Naive thymus-derived CD8-positive, alpha-beta T cell (primary cell): ENCODE data around the gene NLRC5. TPM values are rescaled to one million over a fixed set of nuclear protein-coding genes. Genes with fewer than 3 reads are reported as not detected.
"Not testable (repeated sequence)": the region's sequence is repeated elsewhere in the genome, so short reads cannot be mapped to it uniquely, and the experiment has no call there.

Source experiments
- ATAC-seq, 2 donors: fragments of 150-1000 bp; cut with Tn5 transposase in 1 of 2; sonication (Bioruptor Pico), chemical (Tn5 transposase) in 1 of 2; 1 replicate in 1 of 2; 2 replicates in 1 of 2; pipeline ENCODE4 v1.10.0; 2021; ENCODE audit warnings: mild to moderate bottlenecking in 2 of 2, moderate library complexity in 2 of 2
- POLR2A ChIA-PET: fragments of 350-600 bp; sonication (Branson Sonifier 250); formaldehyde crosslinking; loops from one replicate; lab custom pipeline; 2021; ENCODE audit warnings: antibody characterized with exemption; lab: Charles Lee
- DNase-seq, 10 donors: peaks; one replicate each; pipeline versions ENCODE4 v3.0.0 to v3.0.0-alpha.2; 2020 to 2022
- H3K27ac Mint-ChIP-seq, 10 donors: one replicate each; pipeline ENCODE4 v1.8.0; 2020 to 2022; ENCODE audit warnings: mild to moderate bottlenecking in 10 of 10, mixed read lengths in 10 of 10, moderate library complexity in 4 of 10, inconsistent platforms in 1 of 10
- H3K27me3 Mint-ChIP-seq, 5 donors: one replicate each; pipeline ENCODE4 v1.8.0; 2021 to 2022; ENCODE audit warnings: mixed read lengths in 5 of 5
- H3K36me3 Mint-ChIP-seq, 3 donors: one replicate each; pipeline ENCODE4 v1.8.0; 2020 to 2022; ENCODE audit warnings: mixed read lengths in 3 of 3, mild to moderate bottlenecking in 2 of 3, inconsistent platforms in 1 of 3
- H3K4me1 Mint-ChIP-seq, 4 donors: one replicate each; pipeline ENCODE4 v1.8.0; 2021 to 2022; ENCODE audit warnings: mixed read lengths in 4 of 4
- H3K4me3 Mint-ChIP-seq, 10 donors: one replicate each; pipeline ENCODE4 v1.8.0; 2020 to 2022; ENCODE audit warnings: mild to moderate bottlenecking in 10 of 10, mixed read lengths in 10 of 10, moderate library complexity in 6 of 10, inconsistent platforms in 1 of 10
- H3K9me3 Mint-ChIP-seq, 9 donors: one replicate each; pipeline ENCODE4 v1.8.0; 2020 to 2022; ENCODE audit warnings: mixed read lengths in 9 of 9, mild to moderate bottlenecking in 3 of 9, inconsistent platforms in 1 of 9, moderate library complexity in 1 of 9
- polyA plus RNA-seq, 3 donors: library from polyadenylated mRNA; unstranded; fragments of 300-500 nt; fragmentation: Illumina TruSeq; gene quantifications; one replicate each; pipeline ENCODE4 v1.2.3, GENCODE V29; 2021
- total RNA-seq, 8 experiments: library from RNA in 2 of 8; stranded (reverse) in 2 of 8; gene quantifications; one replicate each; pipeline ENCODE4 v1.2.3 and lab custom pipeline; 2021 to 2026

Gene NLRC5
- total and polyA plus RNA-seq, 5 experiments from 2014 or later: 70.4 to 488 (median 137) TPM

DNA sequence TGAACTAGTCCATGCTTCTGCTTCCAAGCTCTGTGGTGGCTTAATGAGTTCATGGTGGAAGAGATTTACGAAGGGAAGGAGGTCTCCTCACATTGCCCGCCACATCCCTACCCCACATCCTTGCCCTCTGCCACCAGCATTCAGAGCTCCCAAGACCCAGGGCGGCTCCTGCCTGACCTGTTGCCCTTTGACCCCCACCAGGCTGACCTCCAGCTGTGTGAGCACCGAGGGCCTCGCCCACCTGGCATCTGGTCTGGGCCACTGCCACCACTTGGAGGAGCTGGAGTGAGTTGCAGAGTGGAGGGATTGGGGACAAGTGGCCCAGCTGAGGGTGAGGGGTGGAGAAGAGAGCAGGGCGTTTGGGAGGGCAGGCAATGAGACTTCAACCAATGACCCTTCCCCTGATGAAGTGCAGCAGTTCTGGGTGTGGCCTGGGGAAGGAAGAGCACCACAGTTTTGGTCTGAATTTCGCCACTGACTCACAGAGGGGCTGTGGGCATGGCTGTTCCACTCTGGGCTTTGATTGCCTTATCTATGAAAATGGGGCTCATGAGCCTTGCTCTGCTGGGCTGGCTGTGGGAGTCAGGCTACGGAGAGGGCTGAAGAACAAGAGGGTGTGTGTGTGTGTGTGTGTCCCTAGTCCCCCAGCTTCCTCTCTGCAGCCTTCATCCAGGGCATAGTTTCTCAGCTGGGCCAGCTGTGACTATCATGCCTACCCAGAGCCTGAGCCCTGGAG lies 80.4 kb downstream of the NLRC5 start:
- H3K27ac Mint-ChIP-seq: peak overlapping the region; percentile 63 to 93 (median 87)
- no peaks in the 10 kb centered on the region for H3K27me3 Mint-ChIP-seq
- peaks cover 0 to 2% (median 0%) of the 10 kb centered on the region in 9 donors for H3K9me3 Mint-ChIP-seq
- H3K4me1 Mint-ChIP-seq: peaks cover 11 to 46% (median 32%) of the 10 kb centered on the region in 4 donors
- peak overlapping the region in 1 of 10 donors; percentile 64 for H3K4me3 Mint-ChIP-seq
- DNase-seq (peak in 1 of 10 donors; percentile 44), ATAC-seq (no peak)
- peaks cover 0 to 85% (median 15%) of the 10 kb centered on the region in 3 donors for H3K36me3 Mint-ChIP-seq
- POLR2A ChIA-PET: interaction anchor here (1.2 kb wide), 1 partner anchor 9 kb away, joined by 3 read pairs; no protein-coding TSS in a partner anchor

DNA sequence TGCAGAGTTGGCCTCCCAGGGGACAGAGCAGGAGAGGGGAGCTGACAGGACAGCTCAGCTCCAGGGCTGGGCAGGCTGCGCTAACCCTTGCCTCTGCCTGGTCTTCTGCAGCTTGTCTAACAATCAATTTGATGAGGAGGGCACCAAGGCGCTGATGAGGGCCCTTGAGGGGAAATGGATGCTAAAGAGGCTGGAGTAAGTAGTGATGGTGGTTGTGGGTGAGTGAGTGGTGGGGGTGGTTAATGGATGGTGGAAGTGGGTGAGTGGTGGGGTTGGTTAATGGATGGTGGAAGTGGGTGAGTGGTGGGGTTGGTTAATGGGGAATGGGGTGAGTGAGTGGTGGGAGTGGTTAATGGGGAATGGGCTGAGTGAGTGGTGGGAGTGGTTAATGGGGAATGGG lies 81.1 kb downstream of the NLRC5 start:
- peaks cover 0 to 89% (median 15%) of the 10 kb centered on the region in 3 donors for H3K36me3 Mint-ChIP-seq
- peaks cover 0 to 2% (median 0%) of the 10 kb centered on the region in 9 donors for H3K9me3 Mint-ChIP-seq
- H3K4me3 Mint-ChIP-seq: peak overlapping the region in 1 of 10 donors; percentile 74
- H3K27me3 Mint-ChIP-seq: no peaks in the 10 kb centered on the region
- ATAC-seq (no peak), DNase-seq (peak in 1 of 10 donors; percentile 40)
- H3K27ac Mint-ChIP-seq: peak overlapping the region; percentile 57 to 93 (median 86)
- POLR2A ChIA-PET: no interaction called here
- H3K4me1 Mint-ChIP-seq: peaks cover 11 to 46% (median 32%) of the 10 kb centered on the region in 4 donors

GRCh38 chr16:57071081-57071732 lies 81.8 kb downstream of the NLRC5 start:
- Mint-ChIP-seq H3K4me1 (peaks cover 11 to 46% (median 32%) of the 10 kb centered on the region in 4 donors), H3K4me3 (peak overlapping the region in 1 of 10 donors; percentile 74), H3K27ac (peak overlapping the region in 4 of 10 donors; percentile 63 to 94 (median 81)), H3K36me3 (peaks cover 0 to 90% (median 15%) of the 10 kb centered on the region in 3 donors)
- H3K9me3 Mint-ChIP-seq, ATAC-seq, H3K27me3 Mint-ChIP-seq, POLR2A ChIA-PET: not testable (repeated sequence)
- DNase-seq: peak in 2 of 10 donors; percentile 24 to 45

- Mint-ChIP-seq H3K4me3 (no peak overlapping the region), H3K27me3 (no peaks in the 10 kb centered on the region), H3K27ac (peak overlapping the region; percentile 63 to 94 (median 86)), H3K9me3 (peaks cover 0 to 2% (median 0%) of the 10 kb centered on the region in 9 donors), H3K4me1 (peaks cover 11 to 51% (median 28%) of the 10 kb centered on the region in 4 donors), H3K36me3 (peaks cover 0 to 94% (median 15%) of the 10 kb centered on the region in 3 donors)
- DNase-seq (peak in 1 of 10 donors; percentile 32), ATAC-seq (no peak)
- POLR2A ChIA-PET: no interaction called here
Measured at GRCh38 chr16:57071831-57072582, 82.7 kb downstream of the NLRC5 start.

DNA sequence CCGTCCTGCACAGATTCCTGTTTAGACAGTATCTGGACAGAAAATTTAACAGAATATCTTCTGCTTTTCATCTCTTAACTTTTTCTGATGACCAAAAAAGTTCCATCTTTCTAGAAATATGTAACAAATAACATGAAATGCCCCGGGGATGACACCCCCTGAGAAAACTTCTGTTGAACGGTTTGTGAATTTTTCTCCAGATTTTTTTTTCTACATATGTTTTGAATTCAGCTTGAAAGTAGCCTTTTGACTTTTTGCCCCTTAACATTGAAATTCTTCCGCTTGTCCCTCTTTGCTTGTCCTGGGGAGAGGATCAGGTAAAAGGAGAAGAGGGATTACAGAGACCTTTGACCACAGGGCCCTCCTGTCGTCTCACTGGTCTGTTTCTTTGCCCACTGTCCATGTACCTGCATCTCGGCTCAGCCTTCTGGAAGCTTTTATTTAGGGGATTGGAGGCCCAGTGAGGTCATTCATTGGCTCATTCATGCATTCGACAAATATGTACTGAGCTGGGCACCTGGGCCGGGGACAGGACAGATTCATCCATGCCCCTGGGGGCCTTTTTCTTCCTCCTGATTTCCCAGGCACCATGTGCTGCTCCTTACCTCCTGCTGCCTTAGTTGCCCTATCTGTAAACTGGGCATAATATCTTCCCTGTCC lies 83.4 kb downstream of the NLRC5 start:
- Mint-ChIP-seq H3K27ac (peak overlapping the region; percentile 63 to 94 (median 85)), H3K36me3 (peaks cover 0 to 94% (median 15%) of the 10 kb centered on the region in 3 donors), H3K27me3 (no peaks in the 10 kb centered on the region), H3K4me1 (peaks cover 11 to 51% (median 26%) of the 10 kb centered on the region in 4 donors), H3K9me3 (peaks cover 0 to 2% (median 0%) of the 10 kb centered on the region in 9 donors), H3K4me3 (peak overlapping the region in 1 of 10 donors; percentile 26)
- ATAC-seq: no peak
- POLR2A ChIA-PET: interaction anchor here (1.0 to 1.1 kb wide), 2 partner anchors 11 to 45 kb away, joined by 3 read pairs; no protein-coding TSS in a partner anchor
- DNase-seq: peak in 1 of 10 donors; percentile 10

DNA sequence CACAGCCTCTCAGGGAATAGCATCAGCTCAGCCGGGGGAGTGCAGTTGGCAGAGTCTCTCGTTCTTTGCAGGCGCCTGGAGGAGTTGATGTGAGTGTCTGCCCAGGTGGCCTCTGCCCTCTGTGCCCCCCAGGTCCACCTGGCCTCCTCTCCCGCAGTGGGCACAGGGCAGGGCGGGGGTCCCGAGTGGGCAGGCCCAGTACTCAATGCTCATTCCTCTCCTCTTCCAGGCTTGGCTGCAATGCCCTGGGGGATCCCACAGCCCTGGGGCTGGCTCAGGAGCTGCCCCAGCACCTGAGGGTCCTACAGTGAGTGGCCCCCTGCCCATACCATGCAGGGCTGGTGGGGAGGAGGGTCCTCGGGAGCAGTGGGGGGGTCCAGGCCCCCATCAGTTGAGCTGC lies 88.4 kb downstream of the NLRC5 start:
- H3K9me3 Mint-ChIP-seq: no peaks in the 10 kb centered on the region
- DNase-seq (no peak), ATAC-seq (no peak)
- H3K4me3 Mint-ChIP-seq: no peak overlapping the region
- peaks cover 0 to 5% (median under 1%) of the 10 kb centered on the region in 4 donors for H3K4me1 Mint-ChIP-seq
- POLR2A ChIA-PET: interaction anchor here (0.5 to 0.8 kb wide), 4 partner anchors 9 to 111 kb away, joined by 3 to 4 read pairs (median 3); no protein-coding TSS in a partner anchor
- H3K27ac Mint-ChIP-seq: peak overlapping the region in 3 of 10 donors; percentile 40 to 80 (median 63)
- H3K27me3 Mint-ChIP-seq: no peaks in the 10 kb centered on the region
- H3K36me3 Mint-ChIP-seq: peaks cover 0 to 84% (median 6%) of the 10 kb centered on the region in 3 donors

- Mint-ChIP-seq H3K9me3 (no peaks in the 10 kb centered on the region), H3K36me3 (peaks cover 0 to 52% (median 3%) of the 10 kb centered on the region in 3 donors), H3K27me3 (no peaks in the 10 kb centered on the region), H3K27ac (peak overlapping the region in 6 of 10 donors; percentile 24 to 99 (median 48)), H3K4me3 (no peak overlapping the region), H3K4me1 (peaks cover 7 to 18% (median 15%) of the 10 kb centered on the region in 4 donors)
- POLR2A ChIA-PET: interaction anchor here (0.9 kb wide), 1 partner anchor 61 kb away, joined by 3 read pairs; no protein-coding TSS in a partner anchor
- DNase-seq: no peak
- no peak for ATAC-seq
Measured at GRCh38 chr16:57081744-57082143, 92.4 kb downstream of the NLRC5 start.

DNA sequence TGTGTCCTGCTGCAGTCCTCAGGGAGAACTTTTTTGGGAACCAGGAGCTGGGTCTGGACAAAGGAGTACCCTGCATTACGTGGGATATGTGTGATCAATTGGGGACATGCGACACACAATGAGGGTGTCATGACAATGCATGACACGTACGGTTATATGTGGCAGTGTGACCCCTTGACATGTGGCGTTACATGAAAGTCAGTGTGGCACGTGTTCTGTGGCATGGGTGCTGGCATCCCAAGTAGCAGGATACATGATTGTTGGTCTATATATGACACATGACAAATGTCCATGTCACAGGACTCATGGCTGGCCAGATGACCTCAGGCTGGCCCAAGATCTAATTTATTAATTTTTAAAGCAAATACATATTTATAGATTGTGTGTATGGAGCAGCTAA lies 93.3 kb downstream of the NLRC5 start:
- peaks cover 9 to 16% (median 15%) of the 10 kb centered on the region in 4 donors for H3K4me1 Mint-ChIP-seq
- POLR2A ChIA-PET: interaction anchor here (0.7 to 2.0 kb wide), 5 partner anchors 11 to 62 kb away, joined by 3 to 12 read pairs (median 3); partner anchors contain the start of gene CPNE2
- H3K9me3 Mint-ChIP-seq: no peaks in the 10 kb centered on the region
- no peaks in the 10 kb centered on the region for H3K27me3 Mint-ChIP-seq
- ATAC-seq (no peak), DNase-seq (no peak)
- no peak overlapping the region for H3K4me3 Mint-ChIP-seq
- peaks cover 0 to 44% (median 3%) of the 10 kb centered on the region in 3 donors for H3K36me3 Mint-ChIP-seq
- peak overlapping the region in 7 of 10 donors; percentile 65 to 99 (median 97) for H3K27ac Mint-ChIP-seq

DNA sequence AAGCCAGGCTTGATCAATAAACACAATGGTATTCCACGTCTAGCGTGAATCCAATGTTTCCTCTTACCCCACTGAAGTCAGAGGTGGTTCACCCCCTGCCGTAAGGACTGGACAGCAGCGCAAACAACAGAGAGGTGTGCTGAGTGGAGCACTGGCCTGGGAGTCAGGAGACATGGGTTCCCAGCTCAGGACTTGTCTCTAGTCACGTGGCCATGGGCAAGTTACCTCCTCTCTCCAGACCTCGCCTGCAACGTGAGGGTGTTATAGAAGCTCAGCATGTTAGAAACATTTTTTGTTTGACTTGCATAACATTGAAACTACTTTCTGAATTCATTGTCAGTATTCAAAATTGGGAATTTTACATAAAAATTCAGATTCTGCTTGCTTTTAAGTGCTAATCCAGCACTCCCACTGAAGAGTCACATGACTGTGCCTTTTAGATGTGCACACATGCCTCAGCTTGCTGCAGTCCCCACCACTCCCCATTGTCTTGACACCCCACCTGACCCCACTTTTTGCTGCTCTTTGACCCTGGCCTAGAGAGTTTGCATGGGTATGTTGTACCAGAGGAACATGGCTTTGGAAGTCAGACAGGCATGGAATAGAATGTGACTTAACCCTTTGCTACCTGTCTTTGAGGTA lies 94.2 kb downstream of the NLRC5 start:
- DNase-seq (no peak), ATAC-seq (peak; percentile 25 to 27)
- POLR2A ChIA-PET: interaction anchor here (0.9 to 2.4 kb wide), 9 partner anchors 10 to 118 kb away, joined by 3 to 13 read pairs (median 4); partner anchors contain the start of genes CPNE2, NLRC5, PSME3IP1 and RSPRY1
- peaks cover 9 to 16% (median 15%) of the 10 kb centered on the region in 4 donors for H3K4me1 Mint-ChIP-seq
- peak overlapping the region; percentile 78 to 99 (median 96) for H3K27ac Mint-ChIP-seq
- H3K4me3 Mint-ChIP-seq: peak overlapping the region in 3 of 10 donors; percentile 10 to 44 (median 11)
- no peaks in the 10 kb centered on the region for H3K27me3 Mint-ChIP-seq
- H3K36me3 Mint-ChIP-seq: peaks cover 0 to 41% (median 3%) of the 10 kb centered on the region in 3 donors
- no peaks in the 10 kb centered on the region for H3K9me3 Mint-ChIP-seq

DNA sequence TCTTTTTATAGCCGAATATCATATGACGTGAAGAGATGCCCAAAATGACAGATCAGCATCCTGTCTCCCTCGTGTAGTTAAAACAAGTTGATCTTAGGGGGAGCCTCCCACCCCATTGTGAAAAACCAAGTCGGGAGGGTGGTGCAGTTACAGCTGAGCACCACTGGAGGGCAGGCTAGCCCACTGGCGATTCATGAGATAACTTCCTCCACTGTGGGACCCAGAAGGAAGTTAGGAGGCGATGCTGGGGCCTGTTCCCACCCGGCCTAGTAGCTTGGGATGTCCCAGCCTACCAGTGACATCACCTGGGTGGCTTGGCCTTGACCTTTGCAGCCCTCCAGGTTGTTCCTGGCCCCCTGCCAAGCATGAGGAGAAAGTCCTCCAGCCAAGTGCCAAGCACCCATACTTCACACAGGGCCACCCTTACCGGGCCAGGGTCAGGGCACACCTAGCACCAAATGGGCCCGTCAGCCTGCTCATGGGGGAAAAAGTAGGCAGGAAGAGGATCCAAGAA lies 95.0 kb downstream of the NLRC5 start:
- ATAC-seq (peak; percentile 78 to 92), DNase-seq (peak; percentile 69 to 89 (median 82))
- POLR2A ChIA-PET: interaction anchor here (0.5 to 2.6 kb wide), 15 partner anchors 9 to 398 kb away, joined by 3 to 13 read pairs (median 4); partner anchors contain the start of genes CIAPIN1, COQ9, CPNE2 and NLRC5
- peak overlapping the region in 1 of 10 donors; percentile 44 for H3K4me3 Mint-ChIP-seq
- peak overlapping the region; percentile 78 to 99 (median 96) for H3K27ac Mint-ChIP-seq
- peaks cover 9 to 17% (median 15%) of the 10 kb centered on the region in 4 donors for H3K4me1 Mint-ChIP-seq
- no peaks in the 10 kb centered on the region for H3K27me3 Mint-ChIP-seq
- H3K36me3 Mint-ChIP-seq: peaks cover 0 to 35% (median 3%) of the 10 kb centered on the region in 3 donors
- no peaks in the 10 kb centered on the region for H3K9me3 Mint-ChIP-seq
